ENCODE data around the gene SBNO2. TPM values are rescaled to one million over a fixed set of nuclear protein-coding genes. Genes with fewer than 3 reads are reported as not detected.

The SBNO2 gene
- total RNA-seq, 1 donor from 2014 or later: 32.5 TPM

DNA sequence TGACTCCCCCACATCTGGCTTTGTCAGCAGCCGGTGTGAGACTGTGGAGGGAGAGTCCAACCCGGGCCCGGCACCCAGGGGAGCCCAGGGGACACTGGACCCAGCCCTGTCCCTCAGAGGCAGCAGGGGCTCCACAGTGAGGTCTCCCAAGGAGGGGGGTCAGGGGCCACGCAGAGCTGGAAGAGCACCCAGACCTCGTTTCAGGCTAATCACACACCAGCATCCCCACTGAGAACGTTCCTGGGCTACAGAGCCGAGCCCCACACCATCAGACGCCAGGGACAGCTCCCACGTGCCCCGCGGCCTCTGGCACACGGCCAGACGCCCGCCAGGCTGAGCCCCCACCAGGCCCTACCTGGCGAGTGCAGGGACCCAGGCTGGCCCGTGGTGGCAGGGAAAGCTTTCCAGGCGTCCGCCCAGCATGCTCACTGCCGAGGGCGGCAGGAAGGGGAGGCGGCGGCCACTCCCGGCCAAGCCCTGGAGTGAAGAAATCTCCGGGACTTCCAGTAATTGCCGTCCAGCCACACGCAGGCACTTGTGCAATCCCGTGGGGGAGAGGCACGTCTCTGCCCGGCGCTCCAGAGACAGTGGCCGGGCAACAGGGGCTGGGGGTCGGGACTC lies 19.2 kb downstream of the SBNO2 start:
- Mint-ChIP-seq H3K9me3 (no peaks in the 10 kb centered on the region), H3K27ac (ENCODE audit: unreplicated experiment) (no peak overlapping the region), H3K27me3 (ENCODE audit: low read depth) (no peaks in the 10 kb centered on the region), H3K4me3 (no peak overlapping the region), H3K36me3 (ENCODE audit: low read depth) (no peaks in the 10 kb centered on the region), H3K4me1 (no peaks in the 10 kb centered on the region)
- no peak for DNase-seq (ENCODE audit: low read depth, low spot score)
- TF ChIP-seq, protein P1, sequence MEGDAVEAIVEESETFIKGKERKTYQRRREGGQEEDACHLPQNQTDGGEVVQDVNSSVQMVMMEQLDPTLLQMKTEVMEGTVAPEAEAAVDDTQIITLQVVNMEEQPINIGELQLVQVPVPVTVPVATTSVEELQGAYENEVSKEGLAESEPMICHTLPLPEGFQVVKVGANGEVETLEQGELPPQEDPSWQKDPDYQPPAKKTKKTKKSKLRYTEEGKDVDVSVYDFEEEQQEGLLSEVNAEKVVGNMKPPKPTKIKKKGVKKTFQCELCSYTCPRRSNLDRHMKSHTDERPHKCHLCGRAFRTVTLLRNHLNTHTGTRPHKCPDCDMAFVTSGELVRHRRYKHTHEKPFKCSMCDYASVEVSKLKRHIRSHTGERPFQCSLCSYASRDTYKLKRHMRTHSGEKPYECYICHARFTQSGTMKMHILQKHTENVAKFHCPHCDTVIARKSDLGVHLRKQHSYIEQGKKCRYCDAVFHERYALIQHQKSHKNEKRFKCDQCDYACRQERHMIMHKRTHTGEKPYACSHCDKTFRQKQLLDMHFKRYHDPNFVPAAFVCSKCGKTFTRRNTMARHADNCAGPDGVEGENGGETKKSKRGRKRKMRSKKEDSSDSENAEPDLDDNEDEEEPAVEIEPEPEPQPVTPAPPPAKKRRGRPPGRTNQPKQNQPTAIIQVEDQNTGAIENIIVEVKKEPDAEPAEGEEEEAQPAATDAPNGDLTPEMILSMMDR (conservative IDR thresholded peaks at IDR 0.05): no peak

DNA sequence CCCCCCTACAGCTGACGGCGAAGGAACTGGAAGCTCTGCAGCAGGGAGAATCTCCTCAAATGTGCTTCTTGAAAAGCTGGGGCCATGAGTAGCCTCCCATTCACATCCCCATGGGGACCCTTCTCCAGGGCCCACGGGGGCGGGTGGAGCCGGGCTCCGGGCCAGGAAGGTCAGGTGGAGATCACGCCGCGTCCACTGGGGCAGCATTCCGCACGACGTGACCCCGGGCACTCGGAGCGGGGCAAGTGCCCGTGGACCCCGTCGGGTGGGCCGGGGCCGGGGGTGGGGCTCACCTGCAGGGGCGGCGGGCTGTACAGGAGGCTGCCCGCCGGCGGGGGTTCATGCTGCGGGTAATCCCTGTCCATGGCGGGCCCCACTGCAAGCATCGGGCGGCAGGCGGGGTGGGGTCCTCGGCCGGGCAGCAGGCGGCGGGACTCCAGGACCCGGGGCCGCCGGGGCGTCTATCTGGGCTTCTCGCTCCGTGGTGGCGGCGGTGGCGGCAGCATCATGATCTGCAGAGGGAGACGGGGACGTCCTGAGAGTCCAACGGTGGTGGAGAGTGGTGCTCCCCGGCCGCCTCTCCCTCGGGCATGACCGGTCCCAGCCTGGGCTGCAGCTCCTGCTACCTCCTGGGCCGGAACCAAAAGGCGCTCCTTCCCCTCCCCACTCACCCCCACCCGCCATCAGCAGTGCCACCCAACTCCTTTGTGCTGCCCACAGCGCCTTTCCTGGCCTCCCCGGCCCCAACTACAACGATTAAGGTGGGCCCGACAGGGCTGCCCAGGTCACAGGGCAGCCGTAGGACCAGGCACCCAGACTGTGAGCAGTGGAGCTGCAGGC lies 20.0 kb downstream of the SBNO2 start:
- no peaks in the 10 kb centered on the region for H3K36me3 Mint-ChIP-seq (ENCODE audit: low read depth)
- TF ChIP-seq, protein P1 (conservative IDR thresholded peaks at IDR 0.05): no peak
- H3K27ac Mint-ChIP-seq (ENCODE audit: unreplicated experiment): no peak overlapping the region
- no peak overlapping the region for H3K4me3 Mint-ChIP-seq
- DNase-seq (ENCODE audit: low read depth, low spot score): no peak
- H3K9me3 Mint-ChIP-seq: no peaks in the 10 kb centered on the region
- no peaks in the 10 kb centered on the region for H3K4me1 Mint-ChIP-seq
- no peaks in the 10 kb centered on the region for H3K27me3 Mint-ChIP-seq (ENCODE audit: low read depth)

DNA sequence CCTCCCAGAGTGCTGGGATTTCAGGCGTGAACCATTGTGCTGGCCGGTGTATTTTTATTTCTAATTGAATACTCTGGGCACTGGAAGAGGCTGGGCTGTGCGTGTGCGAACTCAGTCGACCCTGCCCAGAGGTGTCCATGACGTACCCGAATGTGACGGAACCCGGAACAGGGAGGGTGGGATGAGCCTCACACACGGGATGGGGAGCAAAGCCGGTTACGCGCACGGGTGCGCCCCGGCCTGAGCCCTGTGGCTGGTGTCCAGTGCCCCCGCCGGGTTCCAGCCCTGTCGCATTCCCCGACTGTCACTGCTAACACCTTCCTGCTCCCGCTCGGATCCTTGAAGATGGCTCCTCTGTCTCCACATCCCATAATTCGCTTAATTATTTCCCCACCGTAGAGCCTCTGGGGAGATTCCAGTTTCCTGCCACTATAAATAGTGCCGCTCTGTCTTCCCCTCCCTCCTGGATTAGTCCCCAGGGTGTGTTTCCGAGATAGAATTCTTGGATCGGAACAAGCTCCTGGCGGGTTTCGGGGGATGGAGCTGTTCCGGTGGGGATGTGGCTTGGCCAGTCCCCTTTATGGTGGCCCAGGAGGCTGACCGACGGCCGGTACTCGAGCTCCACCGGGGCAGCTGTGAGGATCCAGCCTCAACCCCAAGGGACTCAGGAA lies 22.0 kb downstream of the SBNO2 start:
- no peaks in the 10 kb centered on the region for H3K36me3 Mint-ChIP-seq (ENCODE audit: low read depth)
- H3K4me3 Mint-ChIP-seq: no peak overlapping the region
- no peaks in the 10 kb centered on the region for H3K9me3 Mint-ChIP-seq
- TF ChIP-seq, protein P1 (conservative IDR thresholded peaks at IDR 0.05): no peak
- H3K27me3 Mint-ChIP-seq (ENCODE audit: low read depth): no peaks in the 10 kb centered on the region
- no peak overlapping the region for H3K27ac Mint-ChIP-seq (ENCODE audit: unreplicated experiment)
- DNase-seq (ENCODE audit: low read depth, low spot score): no peak
- no peaks in the 10 kb centered on the region for H3K4me1 Mint-ChIP-seq

DNA sequence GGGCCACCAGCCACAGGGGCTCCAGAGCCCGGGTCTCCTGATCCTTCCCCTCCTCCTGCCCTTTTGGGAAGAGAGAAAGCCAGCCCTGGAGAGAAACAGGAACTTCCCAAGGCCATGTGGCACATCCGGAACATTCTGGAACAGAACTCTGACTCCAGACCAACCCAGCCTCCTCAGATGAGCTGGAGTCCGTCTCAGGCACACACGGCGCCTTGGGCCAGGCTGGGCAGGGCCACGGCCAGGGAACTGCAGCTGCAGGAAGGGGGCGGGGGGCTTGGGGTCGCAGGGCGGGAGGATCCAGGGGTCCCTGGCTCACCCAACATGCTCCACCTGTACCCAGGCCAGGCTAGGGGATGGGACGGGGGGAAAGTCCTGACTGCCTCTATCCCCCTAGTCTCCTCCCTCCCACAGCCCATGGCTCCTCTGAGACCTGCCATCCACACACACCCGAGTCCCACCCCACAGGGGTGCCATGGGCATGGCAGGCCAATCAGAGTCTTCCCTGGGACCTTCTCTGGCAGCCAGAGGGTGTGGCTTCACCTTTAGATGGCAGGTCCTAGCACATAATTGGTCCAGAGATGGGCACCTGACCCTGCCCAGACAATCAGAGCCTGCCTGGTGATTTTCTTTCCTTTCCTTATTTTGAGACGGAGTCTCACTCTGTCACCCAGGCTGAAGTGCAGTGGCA lies 22.9 kb downstream of the SBNO2 start:
- Mint-ChIP-seq H3K27me3 (ENCODE audit: low read depth) (no peaks in the 10 kb centered on the region), H3K4me1 (no peaks in the 10 kb centered on the region), H3K4me3 (no peak overlapping the region), H3K9me3 (no peaks in the 10 kb centered on the region), H3K36me3 (ENCODE audit: low read depth) (no peaks in the 10 kb centered on the region), H3K27ac (ENCODE audit: unreplicated experiment) (no peak overlapping the region)
- no peak for DNase-seq (ENCODE audit: low read depth, low spot score)
- TF ChIP-seq, protein P1 (conservative IDR thresholded peaks at IDR 0.05): no peak

DNA sequence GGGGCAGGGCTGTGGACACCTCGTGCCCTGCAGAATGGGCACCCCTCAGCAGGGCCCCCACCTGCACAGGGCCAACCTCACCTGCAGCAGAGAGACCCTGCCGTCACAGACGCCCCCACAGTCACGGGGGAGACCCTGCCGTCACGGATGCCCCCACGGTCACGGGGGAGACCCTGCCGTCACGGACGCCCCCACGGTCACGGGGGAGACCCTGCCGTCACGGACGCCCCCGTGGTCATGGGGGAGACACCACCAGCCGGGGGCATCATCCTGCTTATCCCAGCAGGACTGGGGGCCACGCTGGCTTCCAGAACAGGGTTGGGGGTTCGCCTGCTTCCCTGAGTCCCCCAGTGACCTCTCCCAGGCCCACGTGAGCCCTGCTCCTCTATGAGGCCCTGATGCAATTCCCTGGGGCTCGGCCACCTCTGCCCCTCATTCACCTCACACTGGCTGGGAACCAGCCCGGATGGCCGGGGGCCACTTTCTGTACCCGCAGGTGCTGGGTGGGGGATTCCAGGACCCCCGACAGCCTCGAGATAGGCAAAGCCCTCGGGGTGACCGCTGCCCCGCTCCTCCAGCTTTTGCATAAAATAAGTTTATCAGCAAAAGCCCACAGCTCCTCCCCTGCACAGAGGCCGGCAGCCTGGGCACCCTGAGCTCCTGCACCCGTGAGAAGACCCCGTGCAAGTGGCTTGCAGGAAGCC lies 23.6 kb downstream of the SBNO2 start:
- H3K4me1 Mint-ChIP-seq: no peaks in the 10 kb centered on the region
- no peaks in the 10 kb centered on the region for H3K9me3 Mint-ChIP-seq
- H3K27ac Mint-ChIP-seq (ENCODE audit: unreplicated experiment): no peak overlapping the region
- no peaks in the 10 kb centered on the region for H3K36me3 Mint-ChIP-seq (ENCODE audit: low read depth)
- no peaks in the 10 kb centered on the region for H3K27me3 Mint-ChIP-seq (ENCODE audit: low read depth)
- no peak overlapping the region for H3K4me3 Mint-ChIP-seq
- DNase-seq (ENCODE audit: low read depth, low spot score): no peak
- TF ChIP-seq, protein P1 (conservative IDR thresholded peaks at IDR 0.05): no peak

Data from neural crest cell (in vitro differentiated cells).